ENCODE results near the gene HOTAIR.

Gene HOTAIR

GRCh38 chr12:53985692-53985993 is 10.9 kb upstream of the HOTAIR start:
- DNase-seq: no peak

GRCh38 chr12:53984901-53985691 is 10.3 kb upstream of the HOTAIR start, which contains the start of gene HOXC10:
Gene HOXC10, plus strand, starts transcription at chr12:53985146. Its CDS starts 114 bp downstream, at chr12:53985260.
- DNase-seq: no peak

DNA sequence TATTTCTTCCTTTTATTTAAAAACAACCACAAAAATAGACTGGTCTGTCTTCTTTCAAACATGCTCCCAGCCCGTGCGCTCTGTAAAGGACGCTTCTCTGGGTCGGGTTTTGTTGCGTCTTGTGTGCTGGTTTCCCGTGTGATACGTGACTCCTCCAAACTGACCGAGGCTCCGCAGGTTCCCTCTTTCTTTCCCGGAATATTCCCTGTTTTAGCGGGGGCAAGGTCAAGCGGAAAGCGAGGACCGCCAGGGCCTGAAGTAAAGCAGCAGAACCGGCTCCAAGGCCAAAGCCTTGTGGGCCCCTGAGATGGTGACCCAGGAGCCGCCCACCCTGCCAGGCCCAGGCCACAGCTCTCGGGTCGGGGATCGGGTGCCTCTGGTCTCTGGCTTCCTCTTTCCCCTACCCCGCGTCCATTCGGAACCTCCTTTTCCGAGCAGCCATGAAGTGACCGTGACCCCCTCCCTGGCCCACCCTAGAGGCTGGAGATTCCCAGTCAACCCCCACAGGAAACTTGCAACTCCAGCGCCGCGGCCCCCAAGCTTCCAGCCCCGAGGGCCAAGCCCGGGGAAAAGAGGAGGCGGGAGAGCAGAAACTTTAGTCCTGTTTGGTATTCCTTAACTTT is 9.3 kb upstream of the HOTAIR start:
- DNase-seq: no peak

DNA sequence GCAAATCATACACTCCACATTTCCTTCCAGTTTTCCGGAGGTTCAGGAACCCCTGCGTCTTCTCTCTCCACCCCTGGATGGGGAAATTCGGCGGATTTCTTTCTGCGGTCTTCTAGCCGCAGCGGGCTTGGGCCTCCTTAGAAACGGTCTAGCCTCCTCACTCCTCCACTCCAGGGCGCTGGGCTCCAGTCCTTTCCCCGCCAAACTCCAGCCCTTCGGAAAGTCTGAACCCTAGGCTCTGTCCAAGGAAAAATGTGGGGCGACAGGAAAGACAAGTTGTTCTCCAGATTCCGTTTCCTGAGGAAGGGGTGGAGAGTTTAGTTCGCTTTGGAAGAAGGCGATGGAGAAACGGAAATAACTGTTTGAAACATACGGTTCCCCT is 8.8 kb upstream of the HOTAIR start:
- DNase-seq: no peak

DNA sequence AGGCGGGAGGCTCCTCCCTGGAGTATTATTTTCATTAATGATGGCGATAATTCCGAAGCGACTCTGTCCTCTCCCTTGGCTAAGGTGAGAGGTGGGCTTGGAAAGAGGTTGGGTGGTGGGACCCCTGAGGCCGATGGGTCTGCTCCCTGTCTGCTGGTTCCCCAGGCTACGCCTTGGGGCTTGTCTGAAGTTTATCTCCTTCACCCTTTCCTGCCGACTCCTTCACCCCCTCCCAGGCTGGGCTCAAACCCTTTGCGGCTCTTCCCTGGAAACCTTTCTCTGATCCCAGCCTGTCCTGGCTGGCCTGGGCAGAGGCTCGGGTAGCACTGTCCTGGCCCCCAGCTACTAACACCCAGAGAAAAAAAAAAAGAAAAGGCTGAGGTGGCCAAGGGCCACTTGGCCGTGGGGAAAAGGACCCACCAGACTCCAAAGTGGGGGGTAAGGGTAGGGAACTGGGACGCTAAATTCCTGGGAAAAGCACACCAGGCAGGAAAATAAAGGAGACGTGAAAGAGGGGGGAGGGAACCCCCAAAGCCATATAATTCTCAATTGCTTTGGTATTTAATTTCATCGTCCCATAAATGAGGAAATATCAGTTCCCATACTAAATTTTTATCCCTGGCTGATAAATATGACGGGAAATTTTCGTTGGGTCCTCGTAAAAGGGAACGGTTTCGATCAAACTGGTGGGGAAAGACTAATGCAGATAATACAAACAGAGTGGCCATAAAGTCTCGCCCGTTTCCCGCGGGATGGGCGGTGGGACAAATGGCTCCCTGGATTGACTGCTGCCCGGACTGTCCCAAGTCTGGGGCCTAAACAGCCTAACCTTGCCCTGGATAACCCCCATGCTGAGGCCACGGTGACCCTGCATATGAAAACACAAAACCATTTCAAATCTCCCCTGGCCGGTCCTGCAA is 8.2 kb upstream of the HOTAIR start:
- DNase-seq: no peak

DNA sequence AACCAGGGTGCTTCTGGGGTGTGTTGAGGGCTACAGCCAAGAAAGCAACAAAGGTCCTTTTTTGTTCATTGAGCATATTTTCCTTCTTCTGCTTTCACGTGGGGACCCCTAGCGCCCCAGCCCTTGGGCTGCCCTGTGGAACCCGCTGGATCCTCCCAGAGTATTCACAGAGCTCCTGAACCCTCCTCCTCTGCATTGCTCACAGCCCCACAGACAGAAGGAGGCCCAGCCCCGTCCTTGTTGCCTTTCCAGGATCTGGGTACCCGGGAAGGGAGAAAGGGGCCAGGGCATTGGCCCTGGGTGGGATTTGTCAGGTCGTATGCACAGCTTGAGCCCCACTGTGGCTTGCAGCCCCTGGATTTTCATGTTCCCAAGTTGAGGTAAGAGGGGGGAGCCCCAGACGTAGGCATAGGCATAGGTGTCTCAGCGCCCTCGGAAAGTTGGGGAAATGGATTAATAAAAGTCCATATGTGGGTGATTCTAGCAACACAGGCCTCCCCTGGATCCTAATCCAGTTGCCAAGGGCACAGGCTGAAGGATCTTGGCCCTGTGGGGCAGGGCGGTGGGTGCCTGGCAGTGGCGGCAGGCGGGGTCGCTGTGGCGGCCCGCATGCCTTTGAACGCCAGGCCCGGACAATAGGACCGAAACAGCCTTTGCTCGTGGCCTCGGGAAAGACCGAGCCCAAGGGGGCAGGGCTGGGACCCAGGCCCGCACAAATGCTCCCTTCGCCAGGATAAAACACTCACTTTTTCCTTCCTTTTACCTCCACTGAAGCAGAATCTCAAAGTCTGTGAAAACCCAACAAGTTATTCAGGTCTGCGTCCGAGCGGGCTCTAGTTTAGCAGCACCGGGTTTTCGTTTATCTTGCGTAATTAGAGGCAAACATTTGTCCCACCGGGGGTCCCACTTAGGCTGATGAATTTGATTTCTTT is 7.1 kb upstream of the HOTAIR start:
- no peak for DNase-seq

DNA sequence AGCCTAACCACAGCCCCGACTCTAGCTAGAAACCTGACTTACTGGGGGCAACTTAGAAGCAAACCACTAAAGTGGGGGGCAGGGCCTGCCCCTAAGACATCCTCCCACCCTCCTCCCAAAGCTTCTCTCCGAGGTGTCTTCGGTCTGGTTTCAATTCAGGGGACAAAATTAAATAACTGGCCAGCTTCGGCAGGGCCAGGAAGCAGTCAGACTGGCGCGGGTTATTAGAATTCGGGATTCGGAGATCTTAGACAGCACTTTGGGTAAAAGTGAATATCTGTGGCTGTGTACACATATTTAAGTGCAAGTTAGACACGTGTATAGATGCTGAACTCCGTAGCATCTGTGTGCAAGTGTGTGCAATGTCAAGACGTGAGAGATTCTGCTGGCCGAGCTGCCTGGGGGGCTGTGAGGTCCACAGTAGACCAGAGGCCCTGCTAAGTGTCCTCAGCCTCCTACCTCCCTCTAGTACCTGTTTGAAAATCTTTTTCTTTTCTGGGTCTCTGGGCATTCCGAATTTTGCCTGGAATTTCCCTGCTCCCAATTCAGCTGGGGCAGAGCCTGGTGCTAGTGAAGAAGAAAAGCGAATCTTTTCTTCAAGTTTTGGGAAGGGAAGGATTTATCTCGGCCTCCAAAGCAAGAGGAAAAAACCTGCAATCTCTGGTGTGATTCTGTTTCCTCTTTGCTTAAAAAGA is 6.2 kb upstream of the HOTAIR start:
- DNase-seq: no peak

DNA sequence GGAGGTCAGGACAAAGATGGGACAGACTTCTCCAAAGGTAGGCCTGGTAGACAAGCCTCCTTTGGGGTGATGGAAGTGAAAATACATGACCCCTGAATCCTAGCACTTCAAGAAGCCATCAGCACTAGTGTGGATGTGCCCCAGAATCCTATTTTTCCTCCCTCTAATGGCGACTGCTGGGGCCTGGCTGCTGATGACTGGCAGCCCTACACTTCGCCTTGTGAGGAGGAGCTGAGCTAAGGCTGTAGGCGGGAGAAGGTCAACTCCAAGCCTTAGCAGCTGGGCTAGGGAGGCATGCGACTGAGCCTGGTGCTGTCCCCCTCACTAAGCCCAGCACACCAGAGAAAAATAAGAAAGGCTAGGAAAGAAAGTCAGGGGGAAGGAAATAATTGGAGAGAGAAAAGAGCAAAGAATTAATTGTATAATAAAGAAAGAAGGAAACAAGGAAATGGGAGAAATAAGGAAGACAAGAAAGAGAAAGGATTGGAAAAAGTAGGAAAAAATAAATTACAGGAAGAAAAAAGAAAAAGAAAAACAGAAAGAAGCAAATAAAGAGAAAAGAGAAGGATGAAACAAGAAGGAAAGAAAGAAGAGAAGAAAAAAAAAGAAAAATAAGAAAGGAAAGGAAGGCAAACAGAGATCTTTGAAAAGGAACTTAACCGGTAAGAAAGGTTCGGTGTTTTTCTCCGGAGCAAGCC is 5.5 kb upstream of the HOTAIR start:
- no peak for DNase-seq

- no peak for DNase-seq
These were observed 4.0 kb upstream of the HOTAIR start for GRCh38 chr12:53978477-53979356.

DNA sequence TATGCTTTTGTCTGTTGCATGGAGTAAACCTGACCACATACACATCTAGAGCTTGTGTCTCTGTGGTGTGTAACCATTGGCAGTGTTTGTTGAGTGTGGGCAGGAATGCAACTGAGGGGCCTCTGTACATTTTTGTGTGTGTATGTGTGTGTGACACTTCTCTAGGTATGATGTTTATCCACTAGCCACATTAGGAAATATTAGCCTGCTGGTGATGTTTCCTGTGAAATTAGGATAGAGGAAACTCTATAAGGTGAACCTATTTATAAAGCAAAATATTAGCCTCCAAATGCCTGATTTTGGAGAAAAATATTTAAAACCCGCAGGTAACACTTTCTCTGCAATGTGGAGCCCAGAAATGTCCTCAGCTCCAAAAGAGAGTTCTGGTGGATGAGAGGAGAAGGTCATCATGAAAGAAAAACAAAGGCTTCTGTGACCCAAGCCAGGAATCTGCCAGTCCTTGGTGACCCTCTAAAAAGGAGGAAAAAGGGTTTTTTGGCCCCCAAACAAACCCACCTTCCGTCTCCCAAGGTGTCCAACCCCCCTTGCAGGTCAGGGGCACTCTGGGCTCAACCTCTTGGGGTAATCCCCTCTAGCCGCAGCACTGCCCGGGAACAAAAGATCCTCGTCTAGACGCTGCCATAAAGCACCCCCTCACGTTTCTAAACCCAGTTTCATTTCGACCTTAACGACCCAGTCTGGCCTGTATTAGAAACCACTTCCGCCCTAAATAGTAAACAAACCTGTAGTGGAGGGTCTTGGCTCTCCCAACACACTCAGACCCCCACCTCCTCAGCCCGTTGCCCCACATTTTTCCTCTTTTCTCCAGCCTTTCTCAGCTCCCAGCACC is 3.1 kb upstream of the HOTAIR start:
- DNase-seq: no peak

DNA sequence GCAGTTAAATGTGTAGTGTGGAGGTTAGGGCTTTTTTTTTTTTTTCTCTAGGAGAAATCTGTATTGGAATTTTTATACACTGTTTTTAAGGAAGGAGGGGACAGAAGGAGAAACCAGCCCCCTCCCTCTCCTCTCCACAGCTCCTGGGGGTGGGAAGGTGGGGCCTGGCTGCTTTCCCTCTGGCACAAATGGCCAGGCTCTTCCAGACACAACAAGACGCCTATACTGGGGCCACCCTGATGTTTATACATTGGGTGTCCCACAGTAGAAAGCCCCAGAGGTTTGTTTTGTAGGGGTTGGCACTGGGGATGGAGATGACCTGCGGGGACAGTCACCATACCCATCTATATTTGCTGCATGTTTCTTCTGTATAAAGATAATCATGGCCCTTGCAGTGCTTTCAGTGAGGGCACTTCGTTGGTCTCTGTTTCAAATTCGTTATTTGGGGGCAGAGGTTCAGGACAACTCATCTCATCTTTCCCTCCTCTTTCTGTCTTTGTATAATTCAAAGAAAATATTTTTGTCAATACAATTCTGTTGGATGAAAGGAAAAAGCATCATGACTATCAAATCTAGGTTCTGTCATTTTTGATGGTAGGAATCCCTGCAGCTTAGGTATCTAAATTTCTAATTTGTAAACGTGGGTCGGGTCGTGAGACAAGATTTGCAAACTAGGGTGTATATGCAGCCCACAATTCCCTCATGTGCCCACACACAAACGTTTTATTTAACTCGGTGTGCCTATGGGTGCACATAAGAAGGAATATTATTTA is 2.3 kb upstream of the HOTAIR start:
- DNase-seq: no peak

GRCh38 chr12:53976172-53976822 is 1.5 kb upstream of the HOTAIR start:
- DNase-seq: no peak

DNA sequence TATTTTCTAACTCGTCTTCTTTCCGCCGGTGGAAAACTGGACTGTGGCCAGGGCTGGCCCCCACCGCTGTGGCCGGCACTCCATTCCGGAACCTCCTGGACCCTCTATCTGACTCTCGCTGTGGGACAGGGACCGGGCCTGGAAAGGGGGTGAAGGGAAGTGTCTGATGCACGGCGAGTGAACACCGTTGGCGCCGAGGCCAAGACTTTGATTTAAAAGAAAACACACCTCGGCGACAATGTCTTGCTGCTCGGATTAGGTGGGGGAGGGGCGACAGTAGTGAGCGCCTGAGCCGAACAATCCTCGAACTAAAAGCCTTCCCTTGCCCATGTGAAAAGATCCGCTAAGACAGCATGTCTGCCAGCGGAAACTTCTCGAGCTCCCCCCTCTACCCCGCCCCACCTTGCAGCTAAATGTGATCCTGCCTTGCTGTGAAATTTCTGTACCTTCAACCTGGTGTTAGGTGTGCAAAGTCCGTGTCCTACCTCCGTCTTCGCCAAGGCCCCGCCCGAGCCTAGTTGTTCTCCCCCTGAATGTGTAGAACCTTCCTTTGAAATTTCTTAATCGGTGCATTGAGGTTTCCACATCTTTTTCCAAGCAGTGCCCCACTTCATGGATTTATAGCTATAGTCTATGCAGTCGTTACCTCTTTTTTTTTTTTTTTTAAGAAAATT is 862 bp upstream of the HOTAIR start:
- DNase-seq: no peak

- DNase-seq: no peak
These were observed 314 bp upstream of the HOTAIR start for GRCh38 chr12:53975064-53975471.

- DNase-seq: no peak
These were observed 1.3 kb downstream of the HOTAIR start for GRCh38 chr12:53973236-53974042.

DNA sequence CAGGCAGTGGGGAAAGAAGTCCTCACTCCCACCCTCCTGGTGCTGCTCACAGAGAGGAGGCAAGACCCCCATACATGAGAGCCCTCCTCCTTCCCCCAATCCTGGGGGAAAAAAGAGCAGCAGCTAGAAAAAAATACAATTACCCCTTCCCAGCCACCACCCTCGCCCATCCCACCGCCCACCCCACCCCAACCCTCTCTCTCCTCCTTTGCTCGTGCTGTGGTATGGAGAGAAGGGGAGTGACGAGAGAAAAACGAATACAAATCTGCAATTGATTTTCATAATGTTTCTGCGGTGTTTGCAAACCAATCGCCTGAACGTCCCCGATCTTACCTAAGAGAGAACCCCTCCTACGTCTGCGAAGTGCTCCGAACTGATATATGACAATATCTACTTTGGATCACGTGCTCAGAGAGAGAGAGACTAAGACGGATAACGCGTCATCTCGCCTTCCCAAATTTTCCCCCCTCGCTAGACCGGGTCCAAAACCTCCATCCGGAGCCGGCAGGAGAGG is 2.0 kb downstream of the HOTAIR start, which contains the start of gene HOXC11:
HOXC11 (plus strand) TSS at position 405 of the 514 bp plus-strand sequence. CDS start 116 bp downstream, outside the sequence.
- no peak for DNase-seq
